K562 (cell line): ENCODE data around the gene SFPQ. TPM values are rescaled to one million over a fixed set of nuclear protein-coding genes. Genes with fewer than 3 reads are reported as not detected.

Experiments
- ASH1L ChIP-seq: fragments of 450-650 bp; IDR thresholded peaks from 2 replicates; pipeline ENCODE4 v1.6.1; 2018; ENCODE audit warnings: borderline replicate concordance, mild to moderate bottlenecking, low read depth; ENCODE audit not compliant: partially characterized antibody
- BACH1 ChIP-seq: fragments of 200-800 bp; sonication (Bioruptor generic); IDR thresholded peaks from 2 replicates; pipeline ENCODE4 v1.6.1; 2016; ENCODE audit warnings: missing genetic modification characterization, missing compliant biosample characterization
- BHLHE40 ChIP-seq: IDR thresholded peaks from 2 replicates; pipeline ENCODE4 v1.6.1; 2011; ENCODE audit warnings: low read length, improper control_type of control experiment
- CCAR2 ChIP-seq: fragments of 200-400 bp; formaldehyde crosslinking; IDR thresholded peaks from 2 replicates; pipeline ENCODE4 v1.6.1; 2017; ENCODE audit warnings: mild to moderate bottlenecking, low read depth, low read length
- EZH2 ChIP-seq: IDR thresholded peaks from 2 replicates; pipeline ENCODE4 v1.6.1; 2012; ENCODE audit warnings: low read depth, mild to moderate bottlenecking, inconsistent platforms, low read length, borderline replicate concordance
- HDAC6 ChIP-seq: IDR thresholded peaks from 2 replicates; pipeline ENCODE4 v1.6.1; 2012; ENCODE audit warnings: low read depth, mild to moderate bottlenecking, control low read depth, inconsistent platforms, low read length, moderate library complexity
- HMGN3 ChIP-seq: IDR thresholded peaks from 2 replicates; pipeline ENCODE4 v1.6.1; 2011; ENCODE audit warnings: borderline replicate concordance, low read depth, mild to moderate bottlenecking, mixed read lengths, low read length; ENCODE audit not compliant: insufficient read length; ENCODE audit errors: extremely low read depth
- MAFK ChIP-seq: IDR thresholded peaks from 2 replicates; pipeline ENCODE4 v1.6.1; 2011; ENCODE audit warnings: low read length, improper control_type of control experiment
- MTF1 ChIP-seq: fragments of 250-450 bp; sonication (Bioruptor Pico); IDR thresholded peaks from 2 replicates; pipeline ENCODE4 v1.9.0; 2021; ENCODE audit warnings: moderate library complexity, mild to moderate bottlenecking, inconsistent platforms, borderline replicate concordance
- NELFE ChIP-seq: IDR thresholded peaks from 2 replicates; pipeline ENCODE4 v1.6.1; 2011; ENCODE audit warnings: mild to moderate bottlenecking; ENCODE audit not compliant: insufficient read depth, insufficient read length
- PHF8 ChIP-seq: fragments of 200-600 bp; sonication (generic); IDR thresholded peaks from 2 replicates; pipeline ENCODE4 v1.6.1; 2012; ENCODE audit warnings: mixed run types, mild to moderate bottlenecking, inconsistent platforms, low read length, moderate library complexity, borderline replicate concordance
- SMAD2 ChIP-seq: fragments of 150-350 bp; IDR thresholded peaks from 2 replicates; pipeline ENCODE4 v1.6.1; 2014; ENCODE audit warnings: low read depth, mild to moderate bottlenecking, low read length
- SPI1 ChIP-seq: IDR thresholded peaks from 2 replicates; pipeline ENCODE4 v1.6.1; 2011; ENCODE audit warnings: low read depth, low read length, control low read depth, borderline replicate concordance
- TAL1 ChIP-seq: fragments of 450-650 bp; IDR thresholded peaks from 2 replicates; pipeline ENCODE4 v1.6.1; 2016; ENCODE audit warnings: mild to moderate bottlenecking
- TRIM28 ChIP-seq: fragments of 450-650 bp; IDR thresholded peaks from 2 replicates; pipeline ENCODE4 v1.6.1; 2017
- ZNF239 ChIP-seq: fragments of 250-450 bp; sonication (Bioruptor Pico); IDR thresholded peaks from 2 replicates; pipeline ENCODE4 v1.4.0; 2020; ENCODE audit warnings: mild to moderate bottlenecking
- ZNF431 ChIP-seq: sonication (generic); formaldehyde crosslinking; IDR thresholded peaks from 2 replicates; pipeline ENCODE4 v1.8.0; 2022; ENCODE audit warnings: mild to moderate bottlenecking, missing genetic modification reagents
- ZNF76 ChIP-seq: fragments of 250-450 bp; sonication (Bioruptor Pico); IDR thresholded peaks from 2 replicates; pipeline ENCODE4 v1.4.0; 2020; ENCODE audit warnings: mild to moderate bottlenecking, moderate library complexity, borderline replicate concordance
- polyA plus RNA-seq, 8 experiments: library from polyadenylated mRNA; depleted of rRNA in 4 of 8; stranded (reverse) in 5 of 8; unstranded in 3 of 8; fragments of >200 nt; fragmentation: Nextera tagmentation in 2 of 8; fragmentation: Illumina TruSeq in 1 of 8; extraction: Ambion mirVana in 2 of 8; extraction: Trizol in 1 of 8; gene quantifications; 2 replicates each; pipeline versions ENCODE4 v1.2.1 to v1.2.3, GENCODE V29; 2011 to 2014; ENCODE audit warnings: inconsistent platforms in 1 of 8, missing spikeins in 1 of 8
- total RNA-seq, 7 experiments: library from RNA; depleted of rRNA in 6 of 7; stranded (reverse); fragments of >200 nt in 6 of 7; fragmentation: Illumina TruSeq in 2 of 7; extraction: Trizol in 2 of 7; gene quantifications; 2 replicates each; pipeline versions ENCODE4 v1.2.1 to v1.2.3, GENCODE V29; 2011 to 2021; ENCODE audit warnings: low replicate concordance in 1 of 7
- TF ChIP-seq, protein P1 (sequence below): fragments of 250-450 bp; sonication (Bioruptor Pico); IDR thresholded peaks from 2 replicates; pipeline ENCODE4 v1.5.0; 2021; ENCODE audit warnings: mild to moderate bottlenecking, moderate library complexity
- TF ChIP-seq, protein P2 (sequence below): fragments of 450-650 bp; formaldehyde crosslinking; IDR thresholded peaks from 2 replicates; pipeline ENCODE4 v1.4.0; 2020; ENCODE audit warnings: mild to moderate bottlenecking, moderate library complexity
- TF ChIP-seq, protein P3 (sequence below): fragments of 250-450 bp; sonication (Bioruptor Pico); IDR thresholded peaks from 2 replicates; pipeline ENCODE4 v1.8.0; 2021; ENCODE audit warnings: mild to moderate bottlenecking, moderate library complexity
- TF ChIP-seq, protein P4 (sequence below), 2 experiments: fragments of 450-650 bp; IDR thresholded peaks; 2 replicates each; pipeline ENCODE4 v1.6.1; 2016

SFPQ gene
- total and polyA plus RNA-seq, 9 of the 15 experiments (the other 6 are each of a cell fraction or from before 2014, with no cell fraction given), result 69.7 to 562 (median 399) TPM

DNA sequence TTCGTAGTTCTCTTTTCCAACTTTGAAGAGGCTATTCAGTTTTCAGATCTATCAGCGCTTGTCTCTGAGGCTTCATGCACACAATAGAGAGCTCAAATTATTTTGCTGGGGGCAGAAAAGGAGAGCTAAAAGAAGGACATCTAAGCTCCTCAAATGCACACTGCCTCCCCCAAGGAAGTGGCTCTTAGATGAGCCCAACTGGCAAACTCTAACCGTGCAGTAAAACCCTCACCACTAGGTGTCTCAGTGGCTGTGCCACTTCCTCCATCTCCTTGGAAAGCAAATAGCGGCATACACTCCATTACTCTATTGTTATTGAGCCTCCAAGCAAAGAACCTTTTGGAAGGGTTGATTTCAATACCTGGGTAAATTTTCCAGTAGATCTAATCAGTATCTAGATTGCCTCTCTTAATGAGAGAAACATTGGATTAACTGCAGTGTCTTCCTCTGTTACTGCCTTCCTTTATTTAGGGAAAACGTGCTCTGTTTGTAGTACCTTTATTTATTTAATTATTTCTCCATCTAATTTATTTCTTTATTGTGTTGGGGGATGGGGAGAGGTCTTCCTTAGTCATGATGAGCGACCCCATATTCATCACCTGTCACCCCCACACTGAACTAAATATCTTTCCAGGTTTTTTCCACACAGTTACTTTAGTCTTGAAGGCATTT lies 9.2 kb upstream of the SFPQ start (continued):
- TF ChIP-seq, protein P1, sequence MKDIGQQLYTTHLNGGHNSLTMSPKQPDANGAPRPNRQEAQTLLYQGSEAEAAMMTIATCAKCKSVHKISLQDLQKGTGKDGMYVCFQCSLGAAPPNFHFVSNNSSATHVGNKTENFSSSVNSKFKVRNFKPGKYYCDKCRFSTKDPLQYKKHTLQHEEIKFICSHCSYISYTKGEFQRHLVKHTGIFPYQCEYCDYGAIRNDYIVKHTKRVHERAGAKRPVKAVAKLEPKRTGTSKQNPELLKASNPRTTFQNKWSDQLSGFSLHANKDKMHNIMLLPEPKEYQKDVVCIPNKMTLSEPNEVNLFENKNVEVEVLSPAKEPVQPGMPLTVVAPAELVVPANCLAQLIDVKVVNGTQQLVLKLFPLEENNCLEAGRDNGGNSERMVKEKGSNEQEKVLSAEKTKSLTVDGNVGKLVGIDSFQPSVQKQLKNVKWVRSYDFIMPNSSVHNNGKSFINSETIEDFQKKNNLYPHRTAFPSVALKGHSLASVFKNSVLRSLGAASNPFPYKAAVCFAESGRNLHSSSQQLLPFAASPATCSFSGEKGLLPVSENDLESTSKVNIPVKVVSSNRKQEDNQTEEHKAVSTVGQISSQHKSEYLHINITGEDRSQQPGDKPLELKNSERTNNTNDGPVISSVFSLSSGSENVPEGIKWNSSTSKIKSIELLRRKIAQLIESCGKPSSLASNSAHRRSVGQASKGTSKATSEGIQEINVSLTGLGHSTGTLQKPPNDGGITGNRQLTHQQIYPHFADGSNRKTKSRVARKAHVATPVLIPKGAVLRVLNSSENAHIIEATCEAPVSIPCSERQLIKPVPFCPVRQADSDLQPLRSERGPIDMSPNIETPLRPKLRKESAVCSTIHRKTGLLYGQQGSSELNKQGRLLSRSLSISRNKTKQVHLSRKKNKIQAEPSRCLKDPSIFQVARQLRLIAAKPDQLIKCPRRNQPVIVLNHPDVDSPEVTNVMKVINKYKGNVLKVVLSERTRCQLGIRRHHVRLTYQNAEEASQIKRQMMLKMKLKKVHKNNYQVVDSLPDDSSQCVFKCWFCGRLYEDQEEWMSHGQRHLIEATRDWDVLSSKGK, result no peak
- no peak for TF ChIP-seq ZNF76 (CRISPR knock-in tag)
- TF ChIP-seq, protein P2, sequence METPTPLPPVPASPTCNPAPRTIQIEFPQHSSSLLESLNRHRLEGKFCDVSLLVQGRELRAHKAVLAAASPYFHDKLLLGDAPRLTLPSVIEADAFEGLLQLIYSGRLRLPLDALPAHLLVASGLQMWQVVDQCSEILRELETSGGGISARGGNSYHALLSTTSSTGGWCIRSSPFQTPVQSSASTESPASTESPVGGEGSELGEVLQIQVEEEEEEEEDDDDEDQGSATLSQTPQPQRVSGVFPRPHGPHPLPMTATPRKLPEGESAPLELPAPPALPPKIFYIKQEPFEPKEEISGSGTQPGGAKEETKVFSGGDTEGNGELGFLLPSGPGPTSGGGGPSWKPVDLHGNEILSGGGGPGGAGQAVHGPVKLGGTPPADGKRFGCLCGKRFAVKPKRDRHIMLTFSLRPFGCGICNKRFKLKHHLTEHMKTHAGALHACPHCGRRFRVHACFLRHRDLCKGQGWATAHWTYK (CRISPR knock-in tag), result no peak
- TF ChIP-seq TRIM28, result no peak; the same call in 1 of the 2 replicates
- TF ChIP-seq ZNF239 (CRISPR knock-in tag), result no peak
- TF ChIP-seq, protein P3, sequence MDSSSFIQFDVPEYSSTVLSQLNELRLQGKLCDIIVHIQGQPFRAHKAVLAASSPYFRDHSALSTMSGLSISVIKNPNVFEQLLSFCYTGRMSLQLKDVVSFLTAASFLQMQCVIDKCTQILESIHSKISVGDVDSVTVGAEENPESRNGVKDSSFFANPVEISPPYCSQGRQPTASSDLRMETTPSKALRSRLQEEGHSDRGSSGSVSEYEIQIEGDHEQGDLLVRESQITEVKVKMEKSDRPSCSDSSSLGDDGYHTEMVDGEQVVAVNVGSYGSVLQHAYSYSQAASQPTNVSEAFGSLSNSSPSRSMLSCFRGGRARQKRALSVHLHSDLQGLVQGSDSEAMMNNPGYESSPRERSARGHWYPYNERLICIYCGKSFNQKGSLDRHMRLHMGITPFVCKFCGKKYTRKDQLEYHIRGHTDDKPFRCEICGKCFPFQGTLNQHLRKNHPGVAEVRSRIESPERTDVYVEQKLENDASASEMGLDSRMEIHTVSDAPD, result no peak
- TF ChIP-seq MAFK, result 0 out of 2 replicates have a peak, but pooled peaks have one; percentile 24
- no peak for TF ChIP-seq EZH2
- peak; percentile 52 for TF ChIP-seq BHLHE40
- no peak for TF ChIP-seq TAL1
- TF ChIP-seq ZNF431 (CRISPR knock-in tag), result 0 out of 2 replicates have a peak, but pooled peaks have one; percentile 27
- TF ChIP-seq HDAC6, result no peak
- TF ChIP-seq NELFE, result no peak
- peak; percentile 96 for TF ChIP-seq SPI1
- TF ChIP-seq ASH1L, result no peak
- TF ChIP-seq SMAD2, result no peak
- no peak for TF ChIP-seq HMGN3
- no peak for TF ChIP-seq CCAR2
- no peak for TF ChIP-seq PHF8
- no peak for TF ChIP-seq MTF1
- no peak for TF ChIP-seq BACH1 (tag)
- TF ChIP-seq, protein P4, sequence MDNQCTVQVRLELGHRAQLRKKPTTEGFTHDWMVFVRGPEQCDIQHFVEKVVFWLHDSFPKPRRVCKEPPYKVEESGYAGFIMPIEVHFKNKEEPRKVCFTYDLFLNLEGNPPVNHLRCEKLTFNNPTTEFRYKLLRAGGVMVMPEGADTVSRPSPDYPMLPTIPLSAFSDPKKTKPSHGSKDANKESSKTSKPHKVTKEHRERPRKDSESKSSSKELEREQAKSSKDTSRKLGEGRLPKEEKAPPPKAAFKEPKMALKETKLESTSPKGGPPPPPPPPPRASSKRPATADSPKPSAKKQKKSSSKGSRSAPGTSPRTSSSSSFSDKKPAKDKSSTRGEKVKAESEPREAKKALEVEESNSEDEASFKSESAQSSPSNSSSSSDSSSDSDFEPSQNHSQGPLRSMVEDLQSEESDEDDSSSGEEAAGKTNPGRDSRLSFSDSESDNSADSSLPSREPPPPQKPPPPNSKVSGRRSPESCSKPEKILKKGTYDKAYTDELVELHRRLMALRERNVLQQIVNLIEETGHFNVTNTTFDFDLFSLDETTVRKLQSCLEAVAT (IDR thresholded peaks at IDR 0.05), result no peak
